PC-9 (cell line): ENCODE measurements around the gene CGB1.
"Not testable (repeated sequence)": the region's sequence is repeated elsewhere in the genome, so short reads cannot be mapped to it uniquely, and the experiment has no call there.

ENCODE experiments used
- EZH2 ChIP-seq: fragments of 200-600 bp; sonication (generic); IDR thresholded peaks from 2 replicates; pipeline ENCODE4 v1.8.0; 2017; ENCODE audit warnings: antibody characterized with exemption, low read depth
- TF ChIP-seq, protein P1 (sequence below): fragments of 200-600 bp; sonication (generic); conservative IDR thresholded peaks from 2 replicates; pipeline ENCODE4 v1.6.1; 2017; ENCODE audit warnings: mixed run types, antibody characterized with exemption, mild to moderate bottlenecking, moderate library complexity

GRCh38 chr19:49039736-49040135, 3.0 kb upstream of the CGB1 start:
- TF ChIP-seq, protein P1, sequence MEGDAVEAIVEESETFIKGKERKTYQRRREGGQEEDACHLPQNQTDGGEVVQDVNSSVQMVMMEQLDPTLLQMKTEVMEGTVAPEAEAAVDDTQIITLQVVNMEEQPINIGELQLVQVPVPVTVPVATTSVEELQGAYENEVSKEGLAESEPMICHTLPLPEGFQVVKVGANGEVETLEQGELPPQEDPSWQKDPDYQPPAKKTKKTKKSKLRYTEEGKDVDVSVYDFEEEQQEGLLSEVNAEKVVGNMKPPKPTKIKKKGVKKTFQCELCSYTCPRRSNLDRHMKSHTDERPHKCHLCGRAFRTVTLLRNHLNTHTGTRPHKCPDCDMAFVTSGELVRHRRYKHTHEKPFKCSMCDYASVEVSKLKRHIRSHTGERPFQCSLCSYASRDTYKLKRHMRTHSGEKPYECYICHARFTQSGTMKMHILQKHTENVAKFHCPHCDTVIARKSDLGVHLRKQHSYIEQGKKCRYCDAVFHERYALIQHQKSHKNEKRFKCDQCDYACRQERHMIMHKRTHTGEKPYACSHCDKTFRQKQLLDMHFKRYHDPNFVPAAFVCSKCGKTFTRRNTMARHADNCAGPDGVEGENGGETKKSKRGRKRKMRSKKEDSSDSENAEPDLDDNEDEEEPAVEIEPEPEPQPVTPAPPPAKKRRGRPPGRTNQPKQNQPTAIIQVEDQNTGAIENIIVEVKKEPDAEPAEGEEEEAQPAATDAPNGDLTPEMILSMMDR: not testable (repeated sequence)
- not testable (repeated sequence) for TF ChIP-seq EZH2
